ENCODE data around the gene AFM. TPM values are rescaled to one million over a fixed set of nuclear protein-coding genes. Genes with fewer than 3 reads are reported as not detected.

Gene AFM
- total RNA-seq, 6 donors from 2014 or later = 0.20 TPM; not detected in 5

GRCh38 chr4:73452953-73453700, 28.4 kb upstream of the AFM start:
- H3K27me3 ChIP-seq = no peaks in the 10 kb centered on the region
- ATAC-seq (ENCODE audit: low FRiP score in 2 of 2) (no peak), DNase-seq (no peak)
- H3K9me3 ChIP-seq = no peaks in the 10 kb centered on the region
- no peak overlapping the region for H3K27ac ChIP-seq
- 58 to 68% methylated on average over 2 of the region's 2 CpGs for WGBS, 2 donors
- H3K4me3 ChIP-seq = no peak overlapping the region
- H3K4me1 ChIP-seq = no peaks in the 10 kb centered on the region
- no peaks in the 10 kb centered on the region for H3K36me3 ChIP-seq
- TF ChIP-seq EP300 (IDR thresholded peaks at IDR 0.05) (no peak), CTCF (IDR thresholded peaks at IDR 0.05) (no peak), POLR2AphosphoS5 (IDR thresholded peaks at IDR 0.05) (no peak), POLR2A (IDR thresholded peaks at IDR 0.05) (no peak)

DNA sequence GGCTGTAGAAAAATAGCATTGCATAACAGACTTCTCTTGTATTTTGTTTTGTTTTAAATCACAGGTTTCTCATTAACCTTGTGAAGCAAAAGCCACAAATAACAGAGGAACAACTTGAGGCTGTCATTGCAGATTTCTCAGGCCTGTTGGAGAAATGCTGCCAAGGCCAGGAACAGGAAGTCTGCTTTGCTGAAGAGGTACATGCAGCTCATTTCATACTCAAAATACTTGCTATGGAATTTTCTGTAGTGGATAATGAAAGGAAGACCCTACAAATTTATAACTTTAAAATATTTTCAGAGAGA, 27.9 kb upstream of the AFM start:
- no peak for TF ChIP-seq EP300 (IDR thresholded peaks at IDR 0.05)
- TF ChIP-seq POLR2A (IDR thresholded peaks at IDR 0.05) = no peak
- no peak for TF ChIP-seq CTCF (IDR thresholded peaks at IDR 0.05)
- TF ChIP-seq POLR2AphosphoS5 (IDR thresholded peaks at IDR 0.05) = no peak
- ATAC-seq (ENCODE audit: low FRiP score in 2 of 2) (no peak), DNase-seq (no peak)
- Histone ChIP-seq H3K27ac (no peak overlapping the region), H3K27me3 (no peaks in the 10 kb centered on the region), H3K4me1 (no peaks in the 10 kb centered on the region), H3K9me3 (no peaks in the 10 kb centered on the region), H3K4me3 (no peak overlapping the region), H3K36me3 (no peaks in the 10 kb centered on the region)

GRCh38 chr4:73454920-73455319, 26.6 kb upstream of the AFM start:
- no peak for DNase-seq
- H3K27me3 ChIP-seq = no peaks in the 10 kb centered on the region
- WGBS, 2 donors = 81 to 86% methylated on average over 3 of the region's 3 CpGs
- no peaks in the 10 kb centered on the region for H3K4me1 ChIP-seq
- no peak overlapping the region for H3K4me3 ChIP-seq
- H3K27ac ChIP-seq = no peak overlapping the region
- TF ChIP-seq CTCF (IDR thresholded peaks at IDR 0.05) (no peak), EP300 (IDR thresholded peaks at IDR 0.05) (no peak), POLR2A (IDR thresholded peaks at IDR 0.05) (no peak), POLR2AphosphoS5 (IDR thresholded peaks at IDR 0.05) (no peak)
- no peaks in the 10 kb centered on the region for H3K9me3 ChIP-seq
- ATAC-seq (ENCODE audit: low FRiP score in 2 of 2) = no peak
- no peaks in the 10 kb centered on the region for H3K36me3 ChIP-seq

GRCh38 chr4:73456177-73457022, 25.1 kb upstream of the AFM start:
- no peaks in the 10 kb centered on the region for H3K27me3 ChIP-seq
- no peak for DNase-seq
- no peaks in the 10 kb centered on the region for H3K9me3 ChIP-seq
- TF ChIP-seq POLR2A (IDR thresholded peaks at IDR 0.05) = no peak
- no peak for TF ChIP-seq CTCF (IDR thresholded peaks at IDR 0.05)
- TF ChIP-seq EP300 (IDR thresholded peaks at IDR 0.05) = no peak
- H3K36me3 ChIP-seq = no peaks in the 10 kb centered on the region
- H3K4me3 ChIP-seq = no peak overlapping the region
- no peak overlapping the region for H3K27ac ChIP-seq
- ATAC-seq (ENCODE audit: low FRiP score in 2 of 2) = no peak
- no peaks in the 10 kb centered on the region for H3K4me1 ChIP-seq
- WGBS, 2 donors = 71 to 84% methylated on average over 5 of the region's 5 CpGs

Measured in upper lobe of left lung (tissue), 6 donors.